Fibroblast of mammary gland (primary cell): ENCODE measurements around the gene ZNF485.
"Not testable (repeated sequence)": the region's sequence is repeated elsewhere in the genome, so short reads cannot be mapped to it uniquely, and the experiment has no call there.

ENCODE experiments used
- DNase-seq: peaks from one replicate; pipeline ENCODE4 v3.0.0-alpha.2; 2010; ENCODE audit warnings: low read depth
- H3K4me3 ChIP-seq: 2 replicates; pipeline ENCODE4 v1.5.1; 2011; ENCODE audit warnings: low read depth, mild to moderate bottlenecking, low read length, moderate library complexity; ENCODE audit not compliant: control insufficient read depth
- CTCF ChIP-seq: conservative IDR thresholded peaks from 2 replicates; pipeline ENCODE4 v1.5.1; 2011; ENCODE audit warnings: low read depth, low read length, inconsistent platforms; ENCODE audit not compliant: control insufficient read depth, insufficient read depth

The ZNF485 gene

GRCh38 chr10:43623351-43623750 lies 17.1 kb downstream of the ZNF485 start:
- DNase-seq: peak; percentile 17
- TF ChIP-seq CTCF: no peak
- H3K4me3 ChIP-seq: no peak overlapping the region

- H3K4me3 ChIP-seq: no peak overlapping the region
- DNase-seq: no peak
- TF ChIP-seq CTCF: no peak
Observed at GRCh38 chr10:43627942-43628341, 21.7 kb downstream of the ZNF485 start.

- H3K4me3 ChIP-seq: no peak overlapping the region
- no peak for TF ChIP-seq CTCF
- no peak for DNase-seq
Observed at GRCh38 chr10:43628956-43629355, 22.7 kb downstream of the ZNF485 start.

- not testable (repeated sequence) for H3K4me3 ChIP-seq, DNase-seq
Observed at GRCh38 chr10:43635816-43636215, 29.6 kb downstream of the ZNF485 start.

GRCh38 chr10:43640603-43641002 lies 34.4 kb downstream of the ZNF485 start:
- no peak overlapping the region for H3K4me3 ChIP-seq
- no peak for DNase-seq
- TF ChIP-seq CTCF: no peak

- TF ChIP-seq CTCF: no peak
- no peak overlapping the region for H3K4me3 ChIP-seq
- peak; percentile 52 for DNase-seq
Observed at GRCh38 chr10:43644252-43644651, 38.0 kb downstream of the ZNF485 start.

- DNase-seq: no peak
- H3K4me3 ChIP-seq: no peak overlapping the region
- no peak for TF ChIP-seq CTCF
Observed at GRCh38 chr10:43645866-43646265, 39.6 kb downstream of the ZNF485 start.
